GM21360 (cell line): ENCODE measurements around the gene TP53I11.

Experiments used
- ATAC-seq: cut with Tn5 transposase; IDR thresholded peaks from one replicate; pipeline ENCODE4 v1.9.1; 2021; ENCODE audit warnings: mild to moderate bottlenecking, moderate library complexity; ENCODE audit not compliant: unreplicated experiment

TP53I11 gene

GRCh38 chr11:44979543-44980399, 29.1 kb upstream of the TP53I11 start:
- ATAC-seq = no peak

GRCh38 chr11:44978961-44979331, 28.3 kb upstream of the TP53I11 start:
- no peak for ATAC-seq

- ATAC-seq = no peak
Measured at GRCh38 chr11:44978274-44978960, 27.7 kb upstream of the TP53I11 start.

- ATAC-seq = no peak
Measured at GRCh38 chr11:44977493-44977984, 26.9 kb upstream of the TP53I11 start.

GRCh38 chr11:44976576-44976975, 25.9 kb upstream of the TP53I11 start:
- no peak for ATAC-seq

GRCh38 chr11:44974402-44975000, 23.8 kb upstream of the TP53I11 start:
- ATAC-seq = no peak

GRCh38 chr11:44973632-44974401, 23.1 kb upstream of the TP53I11 start:
- ATAC-seq = no peak

GRCh38 chr11:44972746-44973435, 22.2 kb upstream of the TP53I11 start:
- no peak for ATAC-seq

- ATAC-seq = no peak
Measured at GRCh38 chr11:44971185-44971584, 20.5 kb upstream of the TP53I11 start.

- ATAC-seq = no peak
Measured at GRCh38 chr11:44970293-44970692, 19.6 kb upstream of the TP53I11 start.

GRCh38 chr11:44969651-44970252, 19.1 kb upstream of the TP53I11 start:
- no peak for ATAC-seq

GRCh38 chr11:44968510-44968909, 17.8 kb upstream of the TP53I11 start:
- no peak for ATAC-seq

GRCh38 chr11:44967930-44968496, 17.3 kb upstream of the TP53I11 start:
- ATAC-seq = no peak

GRCh38 chr11:44966694-44967093, 16.0 kb upstream of the TP53I11 start:
- no peak for ATAC-seq

- no peak for ATAC-seq
Measured at GRCh38 chr11:44964526-44965209, 14.0 kb upstream of the TP53I11 start.

GRCh38 chr11:44963948-44964347, 13.3 kb upstream of the TP53I11 start:
- no peak for ATAC-seq

- no peak for ATAC-seq
Measured at GRCh38 chr11:44963136-44963535, 12.5 kb upstream of the TP53I11 start.

- ATAC-seq = no peak
Measured at GRCh38 chr11:44962464-44962863, 11.8 kb upstream of the TP53I11 start.

GRCh38 chr11:44960200-44960845, 9.6 kb upstream of the TP53I11 start:
- no peak for ATAC-seq
